ENCODE measurements around the gene LCN10.
"Not testable (repeated sequence)": the region's sequence is repeated elsewhere in the genome, so short reads cannot be mapped to it uniquely, and the experiment has no call there.

LCN10 gene

DNA sequence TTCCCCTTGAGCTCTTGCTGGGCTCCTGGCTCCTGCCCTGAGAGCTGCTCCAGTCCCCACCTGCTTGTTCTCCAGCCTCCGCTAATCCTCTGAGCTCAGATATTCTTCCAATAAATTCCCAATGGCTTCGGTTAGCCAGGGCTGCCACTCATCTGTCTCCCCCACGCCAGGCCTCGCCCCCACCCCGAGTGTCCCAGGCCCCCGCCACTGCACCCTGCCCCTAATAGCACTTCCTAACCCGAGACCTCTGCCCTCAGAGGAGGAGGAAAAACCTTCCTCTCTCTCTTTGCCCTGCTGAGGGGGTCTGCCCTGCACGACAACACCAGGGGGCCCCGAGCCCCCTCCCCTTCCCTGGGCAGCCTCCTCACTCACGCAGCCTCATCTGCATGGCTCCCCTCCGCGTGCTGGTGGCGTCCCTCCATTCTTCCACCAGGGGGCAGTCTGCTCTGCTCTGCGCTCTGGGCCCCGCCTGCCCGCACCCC lies 27.0 kb upstream of the LCN10 start:
- no peak overlapping the region for H3K4me3 ChIP-seq (ENCODE audit: low read length in 2 of 2)
- H3K36me3 ChIP-seq (ENCODE audit: control insufficient read depth in 2 of 2, insufficient read depth in 2 of 2, low read length in 2 of 2) = no peaks in the 10 kb centered on the region
- H3K9me3 ChIP-seq (ENCODE audit: control insufficient read depth in 2 of 2, low read length in 2 of 2) = peaks cover 5 to 15% of the 10 kb centered on the region in 2 donors
- peaks cover 6 to 12% of the 10 kb centered on the region in 2 donors for H3K27me3 ChIP-seq (ENCODE audit: control insufficient read depth in 1 of 2, insufficient read depth in 2 of 2, low read length in 2 of 2)
- no peak overlapping the region for H3K9ac ChIP-seq (ENCODE audit: low read length in 2 of 2)
- H3K4me1 ChIP-seq (ENCODE audit: control insufficient read depth, insufficient read depth, low read length) = peaks cover 3% of the 10 kb centered on the region
- no peak overlapping the region for H3K27ac ChIP-seq (ENCODE audit: low read length)

- H3K27ac ChIP-seq (ENCODE audit: low read length); H3K9me3 ChIP-seq (ENCODE audit: control insufficient read depth in 2 of 2, low read length in 2 of 2); H3K4me1 ChIP-seq (ENCODE audit: control insufficient read depth, insufficient read depth, low read length); H3K9ac ChIP-seq (ENCODE audit: low read length in 2 of 2); H3K4me3 ChIP-seq (ENCODE audit: low read length in 2 of 2); H3K36me3 ChIP-seq (ENCODE audit: control insufficient read depth in 2 of 2, insufficient read depth in 2 of 2, low read length in 2 of 2): not testable (repeated sequence)
- peaks cover 18 to 22% of the 10 kb centered on the region in 2 donors for H3K27me3 ChIP-seq (ENCODE audit: control insufficient read depth in 1 of 2, insufficient read depth in 2 of 2, low read length in 2 of 2)
These were observed 23.8 kb upstream of the LCN10 start for GRCh38 chr9:136766410-136767120.

- not testable (repeated sequence) for H3K36me3 ChIP-seq (ENCODE audit: control insufficient read depth in 2 of 2, insufficient read depth in 2 of 2, low read length in 2 of 2); H3K9ac ChIP-seq (ENCODE audit: low read length in 2 of 2); H3K4me3 ChIP-seq (ENCODE audit: low read length in 2 of 2); H3K9me3 ChIP-seq (ENCODE audit: control insufficient read depth in 2 of 2, low read length in 2 of 2); H3K27ac ChIP-seq (ENCODE audit: low read length); H3K4me1 ChIP-seq (ENCODE audit: control insufficient read depth, insufficient read depth, low read length)
- H3K27me3 ChIP-seq (ENCODE audit: control insufficient read depth in 1 of 2, insufficient read depth in 2 of 2, low read length in 2 of 2) = peaks cover 18 to 23% of the 10 kb centered on the region in 2 donors
These were observed 23.1 kb upstream of the LCN10 start for GRCh38 chr9:136765745-136766409.

DNA sequence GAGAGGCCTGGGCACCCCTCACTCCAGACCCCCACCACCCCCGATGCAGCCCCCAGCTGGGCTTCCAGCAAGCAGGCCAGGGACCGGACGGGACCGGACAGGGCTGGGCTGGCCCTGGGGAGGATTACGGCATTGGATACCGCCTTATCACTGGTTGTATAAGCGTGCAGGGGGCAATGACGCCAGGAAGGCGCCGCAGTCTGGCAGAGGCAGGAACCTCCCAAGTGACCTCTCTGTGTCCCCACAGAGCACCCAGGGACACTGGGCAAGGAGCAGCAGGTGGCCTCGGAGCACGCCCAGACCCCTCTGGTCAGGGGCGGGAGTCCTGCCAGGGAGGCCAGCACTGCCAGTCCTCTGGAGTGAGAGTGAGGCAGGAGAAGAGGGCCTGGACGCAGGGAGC lies 22.3 kb upstream of the LCN10 start:
- Histone ChIP-seq H3K9me3 (ENCODE audit: control insufficient read depth in 2 of 2, low read length in 2 of 2) (no peaks in the 10 kb centered on the region), H3K9ac (ENCODE audit: low read length in 2 of 2) (no peak overlapping the region), H3K4me3 (ENCODE audit: low read length in 2 of 2) (no peak overlapping the region), H3K36me3 (ENCODE audit: control insufficient read depth in 2 of 2, insufficient read depth in 2 of 2, low read length in 2 of 2) (no peaks in the 10 kb centered on the region), H3K27ac (ENCODE audit: low read length) (no peak overlapping the region), H3K4me1 (ENCODE audit: control insufficient read depth, insufficient read depth, low read length) (peaks cover 9% of the 10 kb centered on the region), H3K27me3 (ENCODE audit: control insufficient read depth in 1 of 2, insufficient read depth in 2 of 2, low read length in 2 of 2) (peaks cover 20 to 23% of the 10 kb centered on the region in 2 donors)

DNA sequence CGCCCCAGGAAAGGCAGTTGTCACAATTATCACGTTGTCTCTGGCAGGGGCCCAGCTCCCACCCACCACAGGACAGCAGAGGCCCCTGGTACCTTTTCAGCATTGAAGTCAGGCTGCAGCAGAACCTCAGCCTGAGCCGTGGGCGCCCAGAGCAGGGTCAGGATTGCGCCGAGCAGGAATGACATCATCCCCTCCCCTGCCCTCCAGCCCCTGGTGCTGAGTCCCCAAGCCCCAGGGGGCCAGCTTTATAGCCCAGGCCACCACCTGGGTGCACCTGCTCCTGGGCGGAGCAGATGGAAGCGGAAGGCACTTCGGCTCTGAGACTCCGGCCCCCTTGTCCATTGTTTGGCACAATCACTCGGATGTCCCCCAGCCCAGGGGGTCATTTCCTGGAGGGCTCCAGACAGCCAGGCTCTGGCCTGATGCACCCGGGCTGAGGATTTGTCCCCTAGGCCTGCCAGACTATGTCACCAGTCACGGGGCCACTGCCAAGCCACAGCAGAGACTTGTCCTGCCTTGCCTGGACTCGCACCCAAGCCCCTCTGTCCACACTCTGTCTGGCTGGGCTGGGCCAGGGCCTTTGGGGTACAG lies 21.7 kb upstream of the LCN10 start, which contains the start of gene LCN15:
Gene LCN15 (minus strand): TSS at position 218 of the 591 bp plus-strand sequence. CDS start 30 bp downstream, at position 188.
- Histone ChIP-seq H3K9me3 (ENCODE audit: control insufficient read depth in 2 of 2, low read length in 2 of 2) (no peaks in the 10 kb centered on the region), H3K36me3 (ENCODE audit: control insufficient read depth in 2 of 2, insufficient read depth in 2 of 2, low read length in 2 of 2) (no peaks in the 10 kb centered on the region), H3K4me1 (ENCODE audit: control insufficient read depth, insufficient read depth, low read length) (peaks cover 7% of the 10 kb centered on the region), H3K9ac (ENCODE audit: low read length in 2 of 2) (no peak within 1 kb of the TSS), H3K27me3 (ENCODE audit: control insufficient read depth in 1 of 2, insufficient read depth in 2 of 2, low read length in 2 of 2) (peaks cover 22 to 23% of the 10 kb centered on the region in 2 donors), H3K27ac (ENCODE audit: low read length) (no peak within 1 kb of the TSS), H3K4me3 (ENCODE audit: low read length in 2 of 2) (no peak within 1 kb of the TSS)

DNA sequence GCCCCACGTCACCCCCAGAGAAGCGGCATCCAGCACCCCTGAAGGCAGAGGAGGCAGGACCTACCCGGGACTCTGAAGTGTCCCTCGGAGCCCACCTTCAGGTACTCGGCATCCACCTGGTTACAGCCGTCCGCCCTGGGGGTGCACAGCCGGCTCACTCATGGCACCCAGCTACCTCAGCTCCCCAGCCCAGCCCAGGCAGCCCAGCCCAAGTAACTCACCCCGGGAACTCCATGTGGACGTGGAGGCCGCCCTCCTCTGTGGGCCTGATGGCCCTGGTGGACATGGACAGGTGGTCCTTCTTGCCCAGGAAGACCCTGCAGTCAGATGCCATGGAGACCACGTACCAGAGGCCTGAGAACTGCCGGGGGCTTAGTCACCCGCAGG lies 20.9 kb upstream of the LCN10 start:
- H3K27ac ChIP-seq (ENCODE audit: low read length) = no peak overlapping the region
- H3K9me3 ChIP-seq (ENCODE audit: control insufficient read depth in 2 of 2, low read length in 2 of 2) = no peaks in the 10 kb centered on the region
- H3K27me3 ChIP-seq (ENCODE audit: control insufficient read depth in 1 of 2, insufficient read depth in 2 of 2, low read length in 2 of 2) = peaks cover 22 to 23% of the 10 kb centered on the region in 2 donors
- no peak overlapping the region for H3K9ac ChIP-seq (ENCODE audit: low read length in 2 of 2)
- peaks cover 7% of the 10 kb centered on the region for H3K4me1 ChIP-seq (ENCODE audit: control insufficient read depth, insufficient read depth, low read length)
- H3K36me3 ChIP-seq (ENCODE audit: control insufficient read depth in 2 of 2, insufficient read depth in 2 of 2, low read length in 2 of 2) = no peaks in the 10 kb centered on the region
- H3K4me3 ChIP-seq (ENCODE audit: low read length in 2 of 2) = no peak overlapping the region

DNA sequence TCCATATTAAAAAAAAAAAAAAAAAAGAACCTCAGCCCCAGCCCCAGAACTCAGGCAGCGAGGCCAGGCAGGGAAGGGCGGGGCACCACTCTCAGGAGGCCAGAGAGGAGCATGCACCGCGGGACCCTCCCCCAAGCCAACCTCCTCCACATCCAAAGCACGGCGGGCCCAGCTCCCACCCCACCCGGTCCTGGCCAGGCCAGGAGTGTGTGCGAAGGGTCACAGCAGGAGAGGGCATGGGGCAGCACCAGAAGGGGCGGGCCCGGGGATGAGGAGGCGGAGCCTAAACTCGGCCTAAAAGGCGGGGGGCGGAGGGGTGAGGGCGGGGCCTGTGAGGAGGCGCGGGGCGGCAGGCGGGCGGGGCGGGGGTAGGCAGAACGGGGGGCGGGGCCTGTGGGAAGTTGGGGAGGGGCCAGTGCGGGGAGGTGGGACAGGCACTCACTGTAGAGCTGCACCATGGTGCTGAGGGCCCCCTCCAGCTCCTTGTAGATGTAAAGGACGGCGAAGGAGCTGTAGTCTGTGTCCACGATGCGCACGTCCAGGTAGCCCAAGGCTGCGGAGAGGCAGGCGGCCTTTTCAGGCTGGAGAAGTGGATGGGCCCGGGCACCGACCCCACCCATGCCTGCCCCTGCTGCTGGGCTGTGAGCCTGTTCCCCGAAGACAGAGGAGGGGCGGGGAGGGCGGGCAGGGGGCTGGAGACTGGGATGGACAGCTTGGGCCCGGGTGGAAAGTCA lies 20.3 kb upstream of the LCN10 start:
- H3K36me3 ChIP-seq (ENCODE audit: control insufficient read depth in 2 of 2, insufficient read depth in 2 of 2, low read length in 2 of 2) = no peaks in the 10 kb centered on the region
- no peaks in the 10 kb centered on the region for H3K9me3 ChIP-seq (ENCODE audit: control insufficient read depth in 2 of 2, low read length in 2 of 2)
- no peak overlapping the region for H3K9ac ChIP-seq (ENCODE audit: low read length in 2 of 2)

GRCh38 chr9:136762221-136762691 lies 19.5 kb upstream of the LCN10 start:
- Histone ChIP-seq H3K4me3 (ENCODE audit: low read length in 2 of 2) (no peak overlapping the region), H3K36me3 (ENCODE audit: control insufficient read depth in 2 of 2, insufficient read depth in 2 of 2, low read length in 2 of 2) (no peaks in the 10 kb centered on the region), H3K27ac (ENCODE audit: low read length) (no peak overlapping the region)

More for the DNA sequence above, 20.3 kb upstream of the LCN10 start:
- H3K27me3 ChIP-seq (ENCODE audit: control insufficient read depth in 1 of 2, insufficient read depth in 2 of 2, low read length in 2 of 2) = peaks cover 22% of the 10 kb centered on the region in 2 donors
- H3K27ac ChIP-seq (ENCODE audit: low read length) = no peak overlapping the region
- H3K4me3 ChIP-seq (ENCODE audit: low read length in 2 of 2) = no peak overlapping the region
- peaks cover 7% of the 10 kb centered on the region for H3K4me1 ChIP-seq (ENCODE audit: control insufficient read depth, insufficient read depth, low read length)

GRCh38 chr9:136761545-136761981 lies 18.8 kb upstream of the LCN10 start:
- Histone ChIP-seq H3K27me3 (ENCODE audit: control insufficient read depth in 1 of 2, insufficient read depth in 2 of 2, low read length in 2 of 2) (peaks cover 17 to 19% of the 10 kb centered on the region in 2 donors), H3K27ac (ENCODE audit: low read length) (no peak overlapping the region), H3K4me1 (ENCODE audit: control insufficient read depth, insufficient read depth, low read length) (peaks cover 7% of the 10 kb centered on the region), H3K36me3 (ENCODE audit: control insufficient read depth in 2 of 2, insufficient read depth in 2 of 2, low read length in 2 of 2) (no peaks in the 10 kb centered on the region), H3K9ac (ENCODE audit: low read length in 2 of 2) (no peak overlapping the region), H3K9me3 (ENCODE audit: control insufficient read depth in 2 of 2, low read length in 2 of 2) (no peaks in the 10 kb centered on the region), H3K4me3 (ENCODE audit: low read length in 2 of 2) (no peak overlapping the region)

More at GRCh38 chr9:136762221-136762691, 19.5 kb upstream of the LCN10 start:
- Histone ChIP-seq H3K9me3 (ENCODE audit: control insufficient read depth in 2 of 2, low read length in 2 of 2) (no peaks in the 10 kb centered on the region), H3K4me1 (ENCODE audit: control insufficient read depth, insufficient read depth, low read length) (peaks cover 7% of the 10 kb centered on the region), H3K9ac (ENCODE audit: low read length in 2 of 2) (no peak overlapping the region), H3K27me3 (ENCODE audit: control insufficient read depth in 1 of 2, insufficient read depth in 2 of 2, low read length in 2 of 2) (peaks cover 17% of the 10 kb centered on the region in 2 donors)

- not testable (repeated sequence) for H3K9ac ChIP-seq (ENCODE audit: low read length in 2 of 2); H3K4me1 ChIP-seq (ENCODE audit: control insufficient read depth, insufficient read depth, low read length); H3K4me3 ChIP-seq (ENCODE audit: low read length in 2 of 2); H3K9me3 ChIP-seq (ENCODE audit: control insufficient read depth in 2 of 2, low read length in 2 of 2); H3K36me3 ChIP-seq (ENCODE audit: control insufficient read depth in 2 of 2, insufficient read depth in 2 of 2, low read length in 2 of 2); H3K27ac ChIP-seq (ENCODE audit: low read length)
- peaks cover 17 to 21% of the 10 kb centered on the region in 2 donors for H3K27me3 ChIP-seq (ENCODE audit: control insufficient read depth in 1 of 2, insufficient read depth in 2 of 2, low read length in 2 of 2)
These were observed 18.2 kb upstream of the LCN10 start for GRCh38 chr9:136760834-136761544.
